Measurements from ENCODE around the gene UBE3D.
"Not testable (repeated sequence)": the region's sequence is repeated elsewhere in the genome, so short reads cannot be mapped to it uniquely, and the experiment has no call there.

UBE3D gene

DNA sequence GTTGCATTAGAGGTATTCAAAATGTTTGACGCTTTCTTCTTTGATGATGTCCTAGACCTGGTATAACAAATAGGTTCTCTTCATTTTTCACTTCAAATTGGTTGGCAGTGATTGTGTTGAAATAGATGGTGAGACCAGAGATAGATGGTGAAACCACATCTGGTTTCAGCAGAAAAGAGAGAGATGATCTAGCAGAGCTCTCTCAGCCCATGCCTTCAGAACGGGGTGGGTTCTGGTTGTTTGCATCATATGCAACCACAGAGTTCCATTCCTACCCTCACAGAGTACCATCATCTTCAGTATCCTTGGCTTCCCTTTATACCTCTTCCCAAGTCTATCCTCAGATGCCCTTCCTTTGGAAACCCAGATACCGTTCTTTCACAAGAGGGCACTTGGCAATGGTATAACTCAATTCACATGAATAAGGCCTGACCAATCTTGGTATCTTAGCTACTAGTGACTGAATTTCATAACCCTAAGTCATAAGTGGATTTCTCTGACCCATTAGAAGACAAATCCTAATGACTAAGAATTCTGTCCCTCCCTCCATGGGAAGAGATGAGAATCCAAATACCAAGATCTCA is 93.7 kb downstream of the UBE3D start:
- DNase-seq = no peak

DNA sequence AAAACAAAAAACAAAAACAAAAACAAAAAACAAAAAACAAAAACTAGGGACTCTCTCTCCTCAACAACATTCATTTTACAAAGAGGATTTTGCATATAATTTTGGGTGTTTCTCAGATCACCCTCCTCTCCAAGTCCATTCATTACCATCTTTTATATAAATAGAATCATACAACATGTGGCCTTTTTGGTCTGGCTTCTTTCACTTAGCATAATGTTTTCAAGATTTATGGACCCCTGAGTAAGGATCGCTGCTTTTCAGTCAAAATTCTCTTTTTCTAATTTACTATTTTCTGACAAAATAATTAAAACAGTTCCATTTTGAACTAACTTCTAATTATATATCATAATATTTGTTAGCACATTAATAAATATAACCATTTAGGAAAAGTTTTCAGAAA is 94.8 kb downstream of the UBE3D start:
- DNase-seq = no peak

DNA sequence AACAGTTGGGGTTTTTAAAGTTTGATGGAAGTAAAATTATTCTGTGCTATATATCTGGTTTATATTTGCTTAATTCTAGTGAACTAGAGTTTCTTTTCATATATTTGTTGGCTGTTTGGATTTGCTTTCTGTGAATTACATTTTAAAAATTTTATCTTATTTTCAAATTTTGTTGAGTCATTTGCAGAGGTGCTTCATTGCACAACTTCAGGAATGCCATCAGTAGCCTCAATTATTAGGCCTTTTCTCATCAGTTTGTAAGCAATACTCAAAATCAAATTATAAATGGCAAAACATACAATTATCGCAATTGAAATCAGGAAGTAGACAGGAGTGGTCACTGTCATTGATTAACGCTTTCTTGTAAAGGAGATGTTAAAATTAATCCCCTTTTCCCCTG is 96.9 kb downstream of the UBE3D start:
- DNase-seq = no peak

DNA sequence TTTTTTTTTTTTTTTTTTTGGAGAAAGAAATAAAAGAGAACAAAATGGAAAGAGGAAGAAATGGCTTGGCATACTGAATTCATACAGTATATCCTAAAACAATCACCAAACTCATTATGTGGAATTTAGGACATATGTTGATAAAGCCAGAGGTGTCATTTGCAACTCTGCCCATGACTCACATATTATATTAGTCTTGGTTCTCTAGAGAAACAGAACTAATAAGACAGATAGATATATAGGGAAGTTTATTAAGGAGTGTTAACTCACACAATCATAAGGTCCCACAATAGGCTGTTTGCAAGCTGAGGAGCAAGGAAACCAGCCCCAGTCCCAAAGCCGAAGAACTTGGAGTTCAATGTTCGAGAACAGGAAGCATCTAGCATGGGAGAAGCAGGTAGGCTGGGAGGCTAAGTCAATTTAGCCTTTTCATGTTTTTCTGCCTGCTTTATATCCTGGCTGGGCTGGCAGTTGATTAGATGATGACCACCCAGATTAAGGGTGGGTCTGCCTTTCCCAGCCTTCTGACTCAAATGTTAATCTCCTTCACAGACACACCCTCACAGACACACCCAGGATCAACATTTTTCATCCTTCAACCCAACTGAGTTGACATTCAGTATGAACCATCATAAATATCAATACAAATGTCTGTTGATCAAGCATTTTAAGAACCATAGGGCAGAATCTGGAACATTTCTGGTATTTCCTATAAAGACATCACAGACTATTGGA is 102.3 kb downstream of the UBE3D start:
- DNase-seq = no peak

DNA sequence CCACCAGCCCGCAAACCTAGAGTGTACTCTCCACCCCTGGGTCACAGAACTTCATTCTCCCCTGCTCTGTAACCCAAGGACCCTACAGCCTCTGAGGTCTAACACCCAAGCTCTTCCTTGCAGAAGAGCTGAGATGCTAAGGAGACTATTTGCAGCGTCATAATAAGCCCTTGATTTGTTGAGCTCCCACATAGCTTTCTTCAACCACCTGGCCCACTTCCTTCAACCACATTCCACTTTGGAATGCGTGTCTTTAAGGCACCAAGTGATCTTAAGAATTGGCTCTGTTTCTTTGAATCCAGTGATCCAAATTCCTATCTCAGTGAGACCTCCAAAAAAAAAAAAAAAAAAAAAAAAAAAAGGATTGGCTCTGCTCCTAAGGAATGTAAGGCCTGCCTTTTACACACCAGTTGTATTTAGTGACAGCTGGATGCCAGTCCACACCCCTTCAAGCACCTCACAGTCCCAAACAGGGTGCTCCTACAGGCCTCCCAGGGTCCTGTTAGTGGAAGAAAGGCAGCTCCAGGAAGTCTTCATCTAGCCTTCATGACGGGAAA is 106.2 kb downstream of the UBE3D start:
- no peak for DNase-seq

GRCh38 chr6:82958551-82958950 is 107.1 kb downstream of the UBE3D start:
- no peak for DNase-seq

- no peak for DNase-seq
Observed at GRCh38 chr6:82957868-82958245, 107.8 kb downstream of the UBE3D start.

- no peak for DNase-seq
Observed at GRCh38 chr6:82957171-82957867, 108.3 kb downstream of the UBE3D start.

DNA sequence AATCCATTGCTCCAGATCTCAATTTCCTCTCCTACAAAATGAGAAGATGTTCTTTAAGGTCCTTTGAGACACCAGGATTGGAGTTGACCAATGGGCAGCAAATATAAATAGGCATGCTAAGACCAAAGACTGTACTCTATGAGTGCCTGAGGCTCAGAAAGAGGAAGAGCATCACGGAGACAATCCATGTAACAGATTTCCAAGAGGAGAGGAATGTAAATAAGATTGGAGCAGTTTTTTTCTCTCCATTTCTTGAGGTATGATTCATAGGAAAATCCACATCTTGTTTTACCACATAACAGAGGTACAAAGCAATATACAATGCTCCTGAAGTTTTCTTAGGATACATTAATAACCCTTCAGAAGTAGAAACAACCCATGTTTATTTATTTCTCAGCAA is 109.8 kb downstream of the UBE3D start:
- no peak for DNase-seq

- no peak for DNase-seq
Observed at GRCh38 chr6:82954937-82955577, 110.6 kb downstream of the UBE3D start.

GRCh38 chr6:82954356-82954755 is 111.3 kb downstream of the UBE3D start:
- DNase-seq = no peak

DNA sequence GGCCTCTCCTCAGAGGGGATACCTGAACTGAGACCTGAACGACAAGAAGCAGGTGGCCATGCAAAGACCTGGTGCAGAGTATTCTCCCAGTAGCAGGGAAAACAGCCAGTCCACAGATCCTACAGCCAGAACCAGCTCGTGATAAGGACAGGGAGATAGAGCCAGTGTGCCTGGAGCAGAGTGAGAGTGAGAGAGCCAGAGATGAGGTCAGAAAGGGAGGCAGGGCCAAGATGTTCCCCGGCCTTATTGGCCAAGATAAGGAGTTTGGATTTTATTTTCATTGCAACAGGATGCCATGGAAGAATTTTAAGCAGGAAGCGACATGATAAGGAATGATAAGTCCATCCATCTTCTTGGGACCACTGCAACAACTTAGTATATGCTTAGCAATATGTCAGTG is 111.8 kb downstream of the UBE3D start:
- DNase-seq = no peak

DNA sequence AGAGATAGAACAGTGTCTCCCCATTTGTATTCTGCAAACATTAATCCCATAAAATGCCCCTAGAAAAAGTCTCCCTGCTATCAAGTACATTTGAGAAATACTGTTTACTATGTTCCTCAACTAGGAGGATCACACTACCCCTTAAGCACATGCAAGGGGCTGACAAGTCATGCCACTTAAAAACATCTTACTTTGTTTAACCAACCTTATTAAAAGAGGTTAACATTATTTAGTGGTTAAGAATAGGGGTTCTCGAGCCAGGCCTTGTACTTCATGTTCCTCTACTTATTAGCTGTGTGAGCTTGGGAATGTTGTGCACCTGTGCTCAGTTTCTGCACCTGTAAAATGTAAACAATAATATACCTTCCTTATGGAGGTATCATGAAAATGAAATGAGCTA is 113.7 kb downstream of the UBE3D start:
- no peak for DNase-seq

- DNase-seq = no peak
Observed at GRCh38 chr6:82951389-82951788, 114.3 kb downstream of the UBE3D start.

- DNase-seq = not testable (repeated sequence)
Observed at GRCh38 chr6:82930915-82931314, 134.7 kb downstream of the UBE3D start.

GRCh38 chr6:82924799-82925535 is 140.7 kb downstream of the UBE3D start:
- no peak for DNase-seq

GRCh38 chr6:82921258-82921657 is 144.4 kb downstream of the UBE3D start:
- no peak for DNase-seq

- no peak for DNase-seq
Observed at GRCh38 chr6:82917346-82918064, 148.1 kb downstream of the UBE3D start.

DNA sequence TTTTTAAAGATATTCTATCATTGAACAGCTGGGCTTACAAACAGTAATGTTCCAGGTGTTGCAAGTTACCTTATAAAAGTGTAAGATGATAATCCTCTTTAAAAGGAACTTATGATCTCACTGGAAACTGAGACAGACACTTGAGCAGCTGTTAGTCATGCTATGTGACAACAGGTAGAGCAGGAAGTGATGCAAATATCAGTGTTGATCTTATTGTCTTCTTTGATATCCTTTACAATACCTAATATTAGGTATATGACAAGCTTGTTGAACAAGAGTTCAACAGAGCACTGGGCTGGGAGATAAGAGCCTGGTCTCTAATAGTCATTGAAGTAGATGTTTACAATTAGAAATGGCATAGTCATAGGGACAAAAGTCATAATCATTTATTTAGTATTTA is 150.0 kb downstream of the UBE3D start:
- DNase-seq = no peak

DNA sequence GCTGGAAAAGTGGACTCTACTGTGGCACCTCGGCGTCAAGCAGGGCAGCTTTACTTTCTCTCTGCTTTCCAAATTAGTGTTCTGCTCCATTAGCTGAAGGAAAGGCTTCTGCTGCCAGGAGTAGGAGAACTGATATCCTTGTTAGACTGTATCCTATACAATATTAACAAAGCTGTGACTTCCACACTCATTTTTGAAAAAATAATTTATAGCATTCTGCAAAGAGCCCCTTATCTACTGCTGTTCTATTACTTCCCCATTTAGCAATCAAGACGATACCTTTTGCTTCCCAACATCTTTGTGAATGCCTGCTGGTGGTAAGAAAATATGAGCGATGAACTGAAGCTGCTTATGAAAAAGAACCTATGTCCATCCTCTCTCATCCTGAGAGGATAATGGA is 151.1 kb downstream of the UBE3D start:
- no peak for DNase-seq

DNA sequence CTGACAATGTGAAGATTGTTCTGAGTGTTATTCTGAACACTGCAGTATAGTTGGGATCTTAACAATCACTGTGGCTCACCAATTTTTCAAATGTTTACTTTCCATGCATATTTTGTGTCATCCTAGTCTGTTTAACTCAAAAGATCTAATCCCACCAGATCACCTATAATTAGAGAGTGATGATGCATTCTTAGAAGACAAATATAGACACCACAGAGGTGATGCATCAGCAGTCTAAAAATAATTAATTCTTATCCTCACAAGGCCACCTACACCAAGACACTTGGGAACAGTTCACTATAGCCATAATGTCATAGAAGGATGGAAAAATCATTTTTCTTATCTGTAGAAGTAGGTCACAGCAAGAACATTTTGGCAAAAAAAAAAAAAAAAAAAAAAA is 154.8 kb downstream of the UBE3D start:
- DNase-seq = no peak

GRCh38 chr6:82910395-82910794 is 155.2 kb downstream of the UBE3D start:
- DNase-seq = no peak

Data from GF-D8 (cell line).